HepG2 (cell line): ENCODE measurements around the gene MED10.

Experiments
- MEIS1 ChIP-seq: sonication (generic); formaldehyde crosslinking; IDR thresholded peaks from 2 replicates; pipeline ENCODE4 v1.9.0; 2021; ENCODE audit warnings: mild to moderate bottlenecking, missing genetic modification reagents, moderate library complexity, borderline replicate concordance
- SIN3B ChIP-seq: fragments of 150-350 bp; IDR thresholded peaks from 2 replicates; pipeline ENCODE4 v1.6.1; 2014; ENCODE audit warnings: low read length
- STAG1 ChIP-seq: sonication (generic); formaldehyde crosslinking; IDR thresholded peaks from 2 replicates; pipeline ENCODE4 v1.4.0; 2020; ENCODE audit warnings: missing genetic modification reagents
- TF ChIP-seq, protein P1 (sequence below): sonication (generic); formaldehyde crosslinking; IDR thresholded peaks from 2 replicates; pipeline ENCODE4 v1.4.0; 2020; ENCODE audit warnings: missing genetic modification reagents, borderline replicate concordance

DNA sequence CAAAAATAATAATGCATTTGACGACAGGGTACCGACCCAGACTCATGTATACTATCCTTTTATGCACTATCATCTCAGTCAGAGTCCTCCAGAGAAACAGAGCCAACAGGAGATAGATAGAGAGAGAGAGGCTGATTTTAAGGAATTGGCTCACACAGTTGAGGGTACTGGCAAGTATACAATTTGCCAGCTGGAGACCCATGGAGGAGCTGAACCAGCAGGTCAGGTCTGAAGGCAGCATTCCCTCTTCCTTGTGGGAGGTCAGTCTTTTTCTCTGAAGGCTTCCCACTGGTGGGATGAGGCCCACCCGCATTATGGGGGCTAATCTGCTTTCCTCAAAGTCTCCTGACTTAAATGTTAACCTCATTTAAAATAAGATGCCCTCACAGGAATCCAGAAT, 17.3 kb upstream of the MED10 start:
- TF ChIP-seq, protein P1, sequence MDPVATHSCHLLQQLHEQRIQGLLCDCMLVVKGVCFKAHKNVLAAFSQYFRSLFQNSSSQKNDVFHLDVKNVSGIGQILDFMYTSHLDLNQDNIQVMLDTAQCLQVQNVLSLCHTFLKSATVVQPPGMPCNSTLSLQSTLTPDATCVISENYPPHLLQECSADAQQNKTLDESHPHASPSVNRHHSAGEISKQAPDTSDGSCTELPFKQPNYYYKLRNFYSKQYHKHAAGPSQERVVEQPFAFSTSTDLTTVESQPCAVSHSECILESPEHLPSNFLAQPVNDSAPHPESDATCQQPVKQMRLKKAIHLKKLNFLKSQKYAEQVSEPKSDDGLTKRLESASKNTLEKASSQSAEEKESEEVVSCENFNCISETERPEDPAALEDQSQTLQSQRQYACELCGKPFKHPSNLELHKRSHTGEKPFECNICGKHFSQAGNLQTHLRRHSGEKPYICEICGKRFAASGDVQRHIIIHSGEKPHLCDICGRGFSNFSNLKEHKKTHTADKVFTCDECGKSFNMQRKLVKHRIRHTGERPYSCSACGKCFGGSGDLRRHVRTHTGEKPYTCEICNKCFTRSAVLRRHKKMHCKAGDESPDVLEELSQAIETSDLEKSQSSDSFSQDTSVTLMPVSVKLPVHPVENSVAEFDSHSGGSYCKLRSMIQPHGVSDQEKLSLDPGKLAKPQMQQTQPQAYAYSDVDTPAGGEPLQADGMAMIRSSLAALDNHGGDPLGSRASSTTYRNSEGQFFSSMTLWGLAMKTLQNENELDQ, result no peak
- TF ChIP-seq SIN3B (no peak), MEIS1 (CRISPR knock-in tag) (no peak), STAG1 (CRISPR knock-in tag) (no peak)
